ENCODE results near the gene DNAJC5. TPM values are rescaled to one million over a fixed set of nuclear protein-coding genes. Genes with fewer than 3 reads are reported as not detected.

The DNAJC5 gene
- total and polyA plus RNA-seq, 9 of the 15 experiments (the other 6 are each of a cell fraction or from before 2014, with no cell fraction given), result 0.95 to 42.8 (median 23.4) TPM

DNA sequence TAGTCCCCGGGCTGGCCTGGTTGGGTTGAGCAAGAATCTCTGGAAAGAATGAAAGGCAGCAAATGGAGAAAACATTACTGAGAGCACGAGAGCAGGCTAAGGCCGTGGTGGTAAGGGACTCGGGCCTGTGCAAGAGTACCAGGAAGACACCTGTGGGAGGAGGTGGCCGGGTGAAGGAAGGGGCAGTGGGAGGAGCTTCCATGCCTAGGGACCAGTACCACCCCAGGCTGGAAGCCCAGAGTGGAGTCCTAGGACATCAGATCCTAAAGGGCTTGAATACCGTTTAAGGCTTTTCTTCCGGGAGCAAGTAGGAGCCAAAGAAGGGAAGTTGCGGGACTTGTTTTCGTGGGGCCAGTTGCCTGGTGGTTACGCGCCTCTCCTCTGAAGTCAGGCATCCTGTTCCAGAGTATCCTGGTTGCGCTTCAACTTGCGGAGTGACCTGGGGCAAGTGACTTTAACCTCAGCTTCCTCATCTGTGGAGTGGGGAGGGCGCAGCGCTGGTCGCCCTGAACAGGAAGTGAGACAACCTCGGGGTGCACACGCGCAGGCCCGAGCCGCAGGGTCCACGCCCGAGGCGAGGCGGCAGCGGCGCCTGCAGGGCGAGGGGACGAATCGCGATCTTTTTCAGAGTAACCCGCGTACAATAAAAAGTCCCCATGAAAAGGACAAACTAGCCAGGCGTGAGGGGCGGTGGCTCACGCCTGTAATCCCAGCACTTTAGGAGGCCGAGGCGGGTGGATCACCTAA, 31.0 kb upstream of the DNAJC5 start (continued):
- TF ChIP-seq CC2D1A (IDR thresholded peaks at IDR 0.05) (0 out of 2 replicates have a peak, but pooled peaks have one; percentile 21), ZKSCAN1 (IDR thresholded peaks at IDR 0.05; ENCODE audit: low read depth, low read length) (0 out of 2 replicates have a peak, but pooled peaks have one; percentile 38), SOX6 (IDR thresholded peaks at IDR 0.05) (peak; percentile 70), PYGO2 (tag; IDR thresholded peaks at IDR 0.05) (no peak), NR1H2 (CRISPR knock-in tag; IDR thresholded peaks at IDR 0.05) (peak; percentile 88; the same call in 1 of the 2 replicates), ELF2 (CRISPR knock-in tag; IDR thresholded peaks at IDR 0.05) (peak; percentile 83), GABPB1 (CRISPR knock-in tag; IDR thresholded peaks at IDR 0.05) (peak; percentile 79), GTF2E2 (tag; IDR thresholded peaks at IDR 0.05) (0 out of 2 replicates have a peak, but pooled peaks have one; percentile 22), KHSRP (IDR thresholded peaks at IDR 0.05) (no peak), JUN (IDR thresholded peaks at IDR 0.05; ENCODE audit: borderline replicate concordance, low read depth, low read length) (0 out of 2 replicates have a peak, but pooled peaks have one; percentile 4), JUN (CRISPR knock-in tag; IDR thresholded peaks at IDR 0.05; ENCODE audit: borderline replicate concordance) (no peak), ATF7 (IDR thresholded peaks at IDR 0.05) (peak; percentile 59), SMAD4 (CRISPR knock-in tag; conservative IDR thresholded peaks at IDR 0.05) (0 out of 2 replicates have a peak, but pooled peaks have one; percentile 59), CBX8 (IDR thresholded peaks at IDR 0.05; ENCODE audit: borderline replicate concordance, extremely low read depth, low read depth, low read length, poor library complexity, severe bottlenecking) (no peak), ETV1 (tag; conservative IDR thresholded peaks at IDR 0.05; ENCODE audit: low read depth) (peak; percentile 91), TAF1 (IDR thresholded peaks at IDR 0.05; ENCODE audit: control insufficient read depth, extremely low read depth, insufficient read depth, low read length, severe bottlenecking) (peak; percentile 60), ESRRA (IDR thresholded peaks at IDR 0.05; ENCODE audit: borderline replicate concordance, low read depth) (peak; percentile 99), SP1 (CRISPR knock-in tag; IDR thresholded peaks at IDR 0.05) (peak; percentile 66), RFX1 (IDR thresholded peaks at IDR 0.05) (no peak), HNRNPK (IDR thresholded peaks at IDR 0.05; ENCODE audit: low read depth, low read length, poor library complexity, severe bottlenecking) (no peak), CTBP1 (IDR thresholded peaks at IDR 0.05; ENCODE audit: borderline replicate concordance) (peak; percentile 89), CEBPB (tag; IDR thresholded peaks at IDR 0.05) (no peak), ZNF668 (CRISPR knock-in tag; IDR thresholded peaks at IDR 0.05) (no peak), ZNF3 (CRISPR knock-in tag; IDR thresholded peaks at IDR 0.05) (no peak), ARID2 (IDR thresholded peaks at IDR 0.05) (peak; percentile 31; the same call in 1 of the 2 replicates), ZEB2 (IDR thresholded peaks at IDR 0.05) (no peak)
- TF ChIP-seq, protein P1, sequence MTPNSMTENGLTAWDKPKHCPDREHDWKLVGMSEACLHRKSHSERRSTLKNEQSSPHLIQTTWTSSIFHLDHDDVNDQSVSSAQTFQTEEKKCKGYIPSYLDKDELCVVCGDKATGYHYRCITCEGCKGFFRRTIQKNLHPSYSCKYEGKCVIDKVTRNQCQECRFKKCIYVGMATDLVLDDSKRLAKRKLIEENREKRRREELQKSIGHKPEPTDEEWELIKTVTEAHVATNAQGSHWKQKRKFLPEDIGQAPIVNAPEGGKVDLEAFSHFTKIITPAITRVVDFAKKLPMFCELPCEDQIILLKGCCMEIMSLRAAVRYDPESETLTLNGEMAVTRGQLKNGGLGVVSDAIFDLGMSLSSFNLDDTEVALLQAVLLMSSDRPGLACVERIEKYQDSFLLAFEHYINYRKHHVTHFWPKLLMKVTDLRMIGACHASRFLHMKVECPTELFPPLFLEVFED (CRISPR knock-in tag; conservative IDR thresholded peaks at IDR 0.05), result no peak
